ENCODE results near the gene EPS8L3. TPM values are rescaled to one million over a fixed set of nuclear protein-coding genes. Genes with fewer than 3 reads are reported as not detected.

EPS8L3 gene
- total RNA-seq, 2 donors from 2014 or later = 4.2 TPM; not detected in 1

DNA sequence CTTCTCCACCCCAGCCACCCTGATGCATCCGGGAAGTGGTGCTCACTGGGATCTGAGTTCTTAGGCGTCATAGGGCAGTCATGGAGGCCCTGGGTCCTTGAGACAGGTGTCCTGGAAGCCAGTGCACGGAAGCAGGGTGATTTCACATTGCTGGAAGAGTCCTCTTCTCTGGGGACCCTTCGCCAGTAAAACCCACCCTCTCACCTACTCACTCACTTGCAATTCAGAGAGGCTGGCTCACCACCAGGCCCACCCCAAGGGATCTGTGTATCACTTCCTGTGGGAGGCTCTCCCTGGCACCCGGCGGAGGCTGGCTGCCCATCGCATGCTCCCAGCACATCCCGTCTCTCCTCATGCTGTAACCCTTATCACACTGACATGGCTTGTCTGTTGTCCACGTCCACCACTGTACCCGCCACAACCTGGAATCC lies 40.2 kb upstream of the EPS8L3 start:
- H3K4me3 ChIP-seq = no peak overlapping the region
- TF ChIP-seq POLR2A (IDR thresholded peaks at IDR 0.05) = no peak
- ATAC-seq = no peak
- intact Hi-C loops (cut with DNase I) = no loop called here
- H3K9me3 ChIP-seq = no peaks in the 10 kb centered on the region
- DNase-seq = no peak
- H3K4me1 ChIP-seq = no peaks in the 10 kb centered on the region
- no peak overlapping the region for H3K27ac ChIP-seq
- H3K36me3 ChIP-seq (replicated peaks in 1 of 2; ENCODE audit: insufficient read depth in 1 of 2, low read depth in 2 of 2) = no peaks in the 10 kb centered on the region
- H3K27me3 ChIP-seq = no peaks in the 10 kb centered on the region
- 80 to 90% methylated on average over 10 of the region's 10 CpGs for WGBS, 2 donors

DNA sequence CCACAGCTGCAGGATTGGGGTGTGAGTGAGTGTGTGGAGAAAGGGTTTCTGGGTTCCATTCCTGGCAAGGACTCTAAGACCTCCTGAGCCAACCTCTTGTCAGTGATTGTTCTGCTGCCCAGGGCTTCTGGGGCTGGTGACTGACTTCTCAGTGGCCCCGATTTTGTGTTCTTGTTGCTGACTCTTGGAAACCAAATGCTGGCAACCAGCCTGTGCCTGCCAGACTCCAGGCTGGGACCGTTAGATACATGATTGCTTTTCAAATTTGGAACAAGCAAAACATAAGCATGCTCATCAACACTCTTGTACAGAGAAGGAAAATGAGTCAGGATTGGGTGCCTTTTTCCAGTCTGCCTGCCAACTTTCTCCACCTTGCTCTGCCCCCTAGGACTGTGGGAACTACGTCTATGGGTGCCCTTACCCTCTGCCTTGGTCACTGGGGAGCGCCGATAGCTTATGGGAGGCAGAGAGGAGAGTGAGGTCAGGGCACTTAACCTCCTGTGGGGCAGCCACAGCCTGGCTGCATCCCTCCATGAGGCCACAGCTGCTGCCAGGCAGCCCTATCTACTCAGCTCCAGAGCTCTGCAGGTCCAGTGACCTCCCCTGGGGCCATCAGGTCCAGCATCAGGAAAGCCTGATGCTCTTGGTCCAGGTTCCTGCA lies 39.3 kb upstream of the EPS8L3 start:
- H3K4me3 ChIP-seq = no peak overlapping the region
- H3K27me3 ChIP-seq = no peaks in the 10 kb centered on the region
- TF ChIP-seq POLR2A (IDR thresholded peaks at IDR 0.05) = no peak
- TF ChIP-seq CTCF (IDR thresholded peaks at IDR 0.05) = no peak
- H3K4me1 ChIP-seq = no peaks in the 10 kb centered on the region
- intact Hi-C loops (cut with DNase I) = no loop called here
- WGBS, 2 donors = 60 to 75% methylated on average over 3 to 5 of the region's 5 CpGs
- H3K9me3 ChIP-seq = no peaks in the 10 kb centered on the region
- no peak overlapping the region for H3K27ac ChIP-seq
- H3K36me3 ChIP-seq (replicated peaks in 1 of 2; ENCODE audit: insufficient read depth in 1 of 2, low read depth in 2 of 2) = no peaks in the 10 kb centered on the region
- no peak for DNase-seq
- no peak for ATAC-seq

DNA sequence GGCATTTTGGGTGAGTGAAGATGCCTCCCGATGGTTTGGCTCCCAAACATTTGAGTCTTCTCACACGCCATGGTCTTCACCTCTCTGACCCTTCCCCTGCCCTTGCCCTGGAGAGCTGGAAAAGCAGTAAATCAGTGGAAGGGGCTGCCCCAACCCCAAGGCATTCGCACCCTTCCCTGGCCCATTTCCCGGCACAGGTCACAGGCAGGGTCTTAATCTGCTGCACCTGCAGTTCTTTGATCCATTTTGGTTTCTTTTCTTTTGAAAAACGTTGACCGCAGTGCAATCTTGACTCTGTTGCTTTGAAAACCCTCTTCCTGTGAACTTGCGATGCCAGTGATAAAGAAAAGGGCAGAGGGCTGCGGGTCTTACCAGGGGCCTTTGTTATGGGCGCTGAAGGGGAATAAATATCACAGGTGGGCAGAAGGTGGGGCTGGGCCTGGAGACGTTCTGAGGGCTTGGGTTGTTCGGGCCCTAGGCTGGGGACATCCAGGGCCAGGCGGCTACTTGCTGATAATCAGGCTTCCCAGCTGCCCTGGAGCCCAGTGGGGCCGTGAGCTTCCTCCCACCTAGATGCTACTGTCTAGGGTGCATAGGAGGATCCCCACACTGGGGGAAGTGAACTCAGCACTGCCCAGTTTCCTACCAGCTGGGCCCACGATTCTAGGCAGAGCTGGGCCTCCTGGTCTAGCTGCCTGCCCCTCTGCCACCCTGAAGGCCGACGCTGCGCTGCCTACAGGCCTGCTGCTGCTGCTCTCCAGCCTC lies 38.6 kb upstream of the EPS8L3 start:
- 83 to 86% methylated on average over 14 to 17 of the region's 17 CpGs for WGBS, 2 donors
- ATAC-seq (no peak), DNase-seq (no peak)
- no peaks in the 10 kb centered on the region for H3K9me3 ChIP-seq
- H3K36me3 ChIP-seq (replicated peaks in 1 of 2; ENCODE audit: insufficient read depth in 1 of 2, low read depth in 2 of 2) = no peaks in the 10 kb centered on the region
- H3K4me3 ChIP-seq = no peak overlapping the region
- intact Hi-C loops (cut with DNase I) = no loop called here
- no peaks in the 10 kb centered on the region for H3K4me1 ChIP-seq
- H3K27me3 ChIP-seq = no peaks in the 10 kb centered on the region
- TF ChIP-seq CTCF (IDR thresholded peaks at IDR 0.05) (no peak), POLR2A (IDR thresholded peaks at IDR 0.05) (no peak)
- no peak overlapping the region for H3K27ac ChIP-seq

- WGBS, 2 donors = 87 to 88% methylated on average over 3 of the region's 3 CpGs
- intact Hi-C loops (cut with DNase I) = no loop called here
- ATAC-seq (no peak), DNase-seq (no peak)
- Histone ChIP-seq H3K9me3 (no peaks in the 10 kb centered on the region), H3K4me3 (no peak overlapping the region), H3K27ac (no peak overlapping the region), H3K27me3 (no peaks in the 10 kb centered on the region), H3K4me1 (no peaks in the 10 kb centered on the region), H3K36me3 (replicated peaks in 1 of 2; ENCODE audit: insufficient read depth in 1 of 2, low read depth in 2 of 2) (no peaks in the 10 kb centered on the region)
- TF ChIP-seq CTCF (IDR thresholded peaks at IDR 0.05) (no peak), POLR2A (IDR thresholded peaks at IDR 0.05) (no peak)
Observed at GRCh38 chr1:109801791-109802135, 38.0 kb upstream of the EPS8L3 start.

DNA sequence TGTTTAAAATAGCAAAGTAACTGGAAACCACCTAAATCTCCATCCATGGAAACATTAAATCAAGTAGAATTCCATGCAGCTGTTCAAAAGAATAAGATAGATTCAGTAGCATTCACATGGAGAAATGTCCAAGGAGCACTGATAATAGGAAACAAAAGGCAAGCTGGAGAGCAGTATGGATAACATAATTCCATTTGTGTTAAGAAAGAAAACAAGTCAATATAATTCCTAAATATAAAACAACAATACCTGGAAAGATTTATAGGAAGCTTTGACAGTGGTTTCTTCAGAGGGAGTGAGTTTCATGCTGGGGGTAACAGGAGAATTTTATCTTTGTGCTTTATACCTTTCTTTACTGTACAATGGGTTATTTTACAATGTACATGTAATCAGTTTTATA lies 36.6 kb upstream of the EPS8L3 start:
- no peaks in the 10 kb centered on the region for H3K4me1 ChIP-seq
- no peak overlapping the region for H3K27ac ChIP-seq
- H3K9me3 ChIP-seq = no peaks in the 10 kb centered on the region
- H3K4me3 ChIP-seq = no peak overlapping the region
- H3K36me3 ChIP-seq (replicated peaks in 1 of 2; ENCODE audit: insufficient read depth in 1 of 2, low read depth in 2 of 2) = no peaks in the 10 kb centered on the region
- DNase-seq = no peak
- no peak for ATAC-seq
- TF ChIP-seq POLR2A (IDR thresholded peaks at IDR 0.05) (no peak), CTCF (IDR thresholded peaks at IDR 0.05) (no peak)
- H3K27me3 ChIP-seq = no peaks in the 10 kb centered on the region
- intact Hi-C loops (cut with DNase I) = no loop called here
